GM11168 (cell line): Measurements from ENCODE around the gene PIM1.

Source experiments
- in situ Hi-C: fragments of 300-500 bp; cut with MboI; formaldehyde crosslinking; loops from one replicate; pipeline ENCODE4 v1.12.0; 2022; ENCODE audit warnings: low sequenced_read_pairs; ENCODE audit not compliant: unreplicated experiment

The PIM1 gene

DNA sequence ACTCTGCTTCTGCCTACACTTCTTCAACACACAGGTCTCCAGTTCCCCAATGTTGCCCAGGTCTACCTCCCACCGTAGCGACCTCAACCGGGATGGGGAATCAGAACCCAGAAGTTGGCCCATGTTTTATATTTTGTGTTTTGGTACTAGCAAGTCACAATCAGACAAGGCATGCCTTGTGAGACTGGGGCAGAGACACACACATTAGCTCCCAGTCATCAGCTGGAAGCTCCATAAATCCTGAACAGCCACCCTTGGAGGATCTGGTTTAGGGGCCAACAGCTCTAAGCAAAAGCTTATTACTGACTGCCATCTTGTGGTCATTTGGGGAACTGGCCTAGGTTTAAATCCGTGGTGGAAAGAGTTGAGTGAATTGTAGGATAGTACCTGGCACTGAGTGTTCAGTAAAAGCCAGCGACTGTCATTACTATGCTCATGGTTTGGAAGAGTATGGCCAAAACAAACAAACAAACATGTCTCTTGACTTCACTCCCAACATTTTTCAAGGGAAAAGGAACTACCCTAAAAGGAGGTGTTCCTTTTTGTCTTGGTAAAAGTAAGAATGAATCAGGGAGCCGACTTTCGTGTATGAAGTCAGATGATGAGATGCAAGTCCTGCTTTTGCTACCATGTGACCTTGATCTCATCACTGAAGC lies 40.5 kb downstream of the PIM1 start:
- in situ Hi-C loops: loop anchor here (25.0 kb wide), 1 partner anchor 323 kb away; the partner anchor contains the start of gene C6orf89

DNA sequence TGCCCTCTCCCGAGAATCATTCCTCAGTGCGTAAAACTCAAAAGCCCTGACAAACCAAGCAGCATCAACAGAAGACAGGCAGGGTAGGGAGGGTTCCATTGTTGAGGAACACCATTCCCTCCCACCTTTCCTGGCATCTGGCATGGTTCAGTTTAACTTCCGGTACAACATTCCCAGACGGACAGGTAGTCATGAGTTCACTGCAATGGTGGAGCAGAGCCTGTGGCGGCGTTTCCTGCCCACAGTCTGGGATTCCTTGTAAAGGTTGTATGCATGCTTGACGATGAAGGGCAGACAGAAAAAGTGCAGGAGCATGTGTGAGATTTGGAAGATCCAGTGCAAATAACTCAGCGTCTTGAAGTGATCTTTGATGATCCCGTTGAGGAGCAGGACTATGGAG lies 42.3 kb downstream of the PIM1 start:
- in situ Hi-C loops: loop anchor here (25.0 kb wide), 1 partner anchor 325 kb away; the partner anchor contains the start of gene C6orf89

DNA sequence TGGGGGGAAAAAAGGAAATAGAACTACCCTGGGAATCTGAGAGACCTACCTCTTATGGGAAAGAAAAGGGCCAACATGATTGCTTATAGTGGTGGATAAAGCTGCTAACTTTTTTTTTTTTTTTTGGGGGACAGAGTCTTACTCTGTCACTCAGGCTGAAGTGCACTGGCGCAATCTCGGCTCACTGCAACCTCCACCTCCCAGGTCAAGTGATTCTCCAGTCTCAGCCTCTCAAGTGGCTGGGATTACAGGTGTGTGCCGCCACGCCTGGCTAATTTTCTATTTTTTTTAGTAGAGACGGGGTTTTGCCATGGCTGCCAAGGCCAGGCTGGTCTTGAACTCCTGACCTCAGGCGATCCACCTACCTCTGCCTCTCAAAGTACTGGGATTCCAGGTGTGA lies 48.1 kb downstream of the PIM1 start:
- in situ Hi-C loops: loop anchor here (25.0 kb wide), 1 partner anchor 331 kb away; the partner anchor contains the start of gene C6orf89

DNA sequence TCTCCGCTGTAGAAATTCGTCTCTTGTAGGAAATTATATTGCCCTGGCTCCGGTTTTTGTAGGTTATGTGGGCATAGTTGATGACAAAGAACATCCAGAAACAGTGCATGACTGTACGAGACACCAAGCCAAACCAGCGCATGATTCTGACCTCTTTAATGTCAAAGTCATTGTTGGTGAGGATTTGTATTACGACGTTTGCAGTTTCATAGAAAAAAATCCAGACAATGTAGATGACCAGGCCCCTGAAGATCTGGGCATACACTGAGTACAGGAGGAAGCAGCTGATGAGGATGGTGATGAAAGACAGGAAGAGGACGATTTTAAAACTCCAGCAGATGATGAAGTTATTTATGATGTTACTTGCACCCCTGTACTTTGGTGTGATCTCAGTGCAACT lies 48.6 kb downstream of the PIM1 start:
- in situ Hi-C loops: loop anchor here (25.0 kb wide), 1 partner anchor 331 kb away; the partner anchor contains the start of gene C6orf89

DNA sequence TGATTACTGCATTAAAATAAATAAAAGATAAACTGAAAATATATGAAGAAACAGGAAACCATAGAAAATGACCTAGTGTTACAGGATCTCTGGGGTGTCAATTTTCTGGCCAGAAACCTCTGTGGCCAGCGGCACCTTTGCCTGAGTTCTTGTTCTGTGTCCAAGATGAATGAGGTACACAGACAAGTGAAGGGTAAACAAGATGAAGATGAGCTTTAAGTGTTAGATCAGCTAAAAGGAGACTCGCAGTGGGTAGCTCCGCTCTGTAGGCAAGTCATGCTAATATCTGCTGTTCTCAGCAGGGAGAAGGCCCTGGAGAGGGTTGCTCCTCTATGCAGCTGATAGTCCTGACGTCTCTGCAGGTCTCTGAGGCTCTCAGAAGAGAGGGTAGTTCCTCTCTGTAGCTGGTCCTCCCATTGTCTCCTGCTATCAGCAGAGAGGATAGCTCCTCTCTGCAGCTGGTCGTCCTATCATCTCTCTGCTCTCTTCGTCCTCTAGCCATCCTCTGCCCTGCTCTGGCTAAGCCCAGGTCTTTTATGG lies 51.7 kb downstream of the PIM1 start:
- in situ Hi-C loops: loop anchor here (25.0 kb wide), 1 partner anchor 334 kb away; the partner anchor contains the start of gene C6orf89

DNA sequence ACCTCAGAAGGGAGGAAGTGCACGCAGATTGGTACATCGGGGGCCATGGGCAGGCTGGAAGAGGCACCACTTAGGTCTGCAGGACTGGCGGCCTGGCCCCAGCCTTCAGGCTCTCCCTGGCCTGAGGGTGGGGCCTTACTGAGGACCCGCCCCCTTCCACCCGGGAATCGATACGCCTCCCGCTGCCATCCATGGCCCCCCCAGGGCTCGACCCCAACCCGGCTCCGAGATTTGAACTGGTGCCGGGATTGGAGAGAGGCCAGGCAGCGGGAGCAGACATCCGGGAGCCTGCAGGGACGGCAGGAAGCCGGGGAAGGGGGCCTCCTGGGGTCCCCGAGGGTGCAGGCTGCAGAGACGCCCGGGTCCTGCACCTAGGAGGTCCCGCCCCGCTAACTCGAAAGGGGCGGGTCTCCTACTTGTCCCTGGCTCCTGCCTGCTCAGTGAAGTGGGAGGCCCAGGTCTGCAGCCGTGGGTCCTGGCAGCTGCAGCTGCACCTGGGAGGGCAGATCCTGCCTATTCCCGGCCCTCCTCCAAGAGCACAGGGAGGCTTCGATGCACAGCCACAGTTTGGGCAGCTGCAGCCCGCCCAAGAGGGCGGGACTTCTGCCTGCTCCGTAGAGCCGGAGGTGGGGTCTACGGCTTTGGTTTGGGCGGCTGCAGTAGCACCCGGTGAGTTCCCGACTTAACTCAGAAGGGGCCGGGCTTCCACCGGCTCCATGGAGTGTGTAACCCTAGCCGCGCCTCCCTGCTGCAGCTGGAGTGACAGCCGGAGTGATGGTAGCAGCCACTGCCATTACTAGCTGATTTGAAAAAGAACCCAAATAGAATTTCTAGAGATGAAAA lies 52.4 kb downstream of the PIM1 start:
- in situ Hi-C loops: loop anchor here (25.0 kb wide), 1 partner anchor 335 kb away; the partner anchor contains the start of gene C6orf89

DNA sequence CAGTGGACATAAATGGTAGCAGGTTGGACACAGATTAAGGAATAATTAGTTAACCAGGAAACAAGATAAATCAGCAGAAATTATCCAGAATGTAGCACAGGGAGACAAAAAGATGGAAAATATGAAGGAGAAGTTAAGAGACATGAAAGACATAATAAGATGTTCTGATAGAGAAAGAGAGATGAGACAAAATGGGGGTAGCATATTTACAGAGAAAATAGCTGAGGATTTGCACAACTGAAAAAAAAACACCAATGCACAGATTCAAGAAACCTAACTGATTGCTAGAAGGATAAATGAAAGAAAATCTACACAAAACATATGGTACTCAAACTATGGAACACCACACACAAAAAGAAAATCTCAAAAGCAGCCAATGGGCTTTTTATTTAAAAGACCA lies 53.0 kb downstream of the PIM1 start:
- in situ Hi-C loops: loop anchor here (25.0 kb wide), 1 partner anchor 336 kb away; the partner anchor contains the start of gene C6orf89
